Activated CD8-positive, alpha-beta memory T cell treated with anti-CD3 and anti-CD28 coated beads for 1 hour (primary cell): ENCODE measurements around the gene IRF1.
"Not testable (repeated sequence)": the region's sequence is repeated elsewhere in the genome, so short reads cannot be mapped to it uniquely, and the experiment has no call there.

Experiments used
- DNase-seq, 2 donors: peaks; one replicate each; pipeline ENCODE4 v3.0.0-alpha.2; 2020; ENCODE audit warnings: low read depth in 1 of 2; ENCODE audit errors: extremely low read depth in 1 of 2

Gene IRF1

DNA sequence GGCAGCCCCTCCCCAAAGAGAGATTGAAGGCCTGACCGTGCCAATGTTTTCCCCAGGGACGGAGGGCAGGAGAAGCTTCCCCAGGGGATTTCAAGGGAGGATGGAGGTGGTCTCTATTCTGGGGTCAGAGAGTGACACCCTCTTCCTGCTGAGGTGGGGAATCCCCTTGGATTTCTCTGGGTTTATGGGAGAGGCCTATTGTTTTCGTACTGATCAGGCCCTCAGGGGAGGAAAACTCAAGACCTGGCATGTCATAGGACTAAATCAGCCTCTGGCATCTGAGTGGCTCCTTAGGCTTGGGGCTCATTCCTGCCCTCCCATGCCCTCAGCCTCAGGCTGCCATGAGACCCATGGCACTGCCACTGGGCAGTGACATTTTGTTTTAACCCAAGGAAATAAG is 44.6 kb downstream of the IRF1 start:
- no peak for DNase-seq

DNA sequence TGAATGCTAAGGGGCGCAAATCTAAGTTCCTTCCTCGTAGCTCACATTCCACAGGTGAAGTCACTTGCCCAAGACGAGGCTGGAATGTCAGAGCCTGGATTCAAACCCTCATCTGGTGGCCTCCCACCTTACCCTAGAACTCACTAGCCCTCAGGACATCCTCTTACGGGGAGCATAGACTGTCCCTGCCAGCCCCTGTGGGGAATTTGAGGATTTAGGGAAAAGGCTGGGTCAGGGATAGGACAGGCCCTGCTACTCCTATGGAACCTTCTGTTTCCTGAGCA is 45.0 kb downstream of the IRF1 start:
- DNase-seq: no peak

DNA sequence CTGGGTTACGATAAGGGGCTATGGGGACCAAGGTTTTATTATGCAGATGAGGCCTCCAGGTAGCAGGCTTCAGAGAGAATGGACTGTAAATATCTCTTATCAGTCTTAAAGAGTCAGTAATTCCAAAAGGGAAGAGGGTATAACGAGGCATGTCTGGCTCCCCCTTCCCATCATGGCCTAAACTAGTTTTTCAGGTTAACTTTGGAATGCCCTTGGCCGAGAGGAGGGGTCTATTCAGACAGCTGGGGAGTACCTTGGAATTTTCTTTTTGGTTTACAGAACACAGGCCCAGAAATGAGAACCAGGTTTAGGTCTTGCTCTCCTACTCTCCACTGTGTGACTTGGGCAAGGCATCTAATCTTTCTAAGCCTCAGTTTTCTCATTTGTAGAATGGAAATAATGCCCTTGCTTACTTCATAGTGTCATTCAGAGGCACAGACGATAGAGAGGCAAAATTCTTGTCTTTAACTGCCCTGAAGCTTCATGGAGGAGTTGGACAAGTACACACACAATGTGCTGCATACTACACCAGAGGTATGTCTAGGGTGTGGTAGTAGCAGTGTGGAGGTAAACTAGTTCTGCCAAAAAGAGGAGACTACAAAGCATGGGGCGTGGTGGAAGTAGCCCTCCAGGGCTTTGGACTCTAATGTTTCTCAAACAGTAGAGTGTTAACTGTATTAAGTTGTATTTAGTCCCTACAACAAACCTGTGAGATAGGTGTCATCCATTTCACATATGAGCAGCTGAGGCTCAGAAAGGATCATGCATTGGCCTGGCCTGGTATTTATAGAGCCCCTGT is 45.5 kb downstream of the IRF1 start:
- no peak for DNase-seq

DNA sequence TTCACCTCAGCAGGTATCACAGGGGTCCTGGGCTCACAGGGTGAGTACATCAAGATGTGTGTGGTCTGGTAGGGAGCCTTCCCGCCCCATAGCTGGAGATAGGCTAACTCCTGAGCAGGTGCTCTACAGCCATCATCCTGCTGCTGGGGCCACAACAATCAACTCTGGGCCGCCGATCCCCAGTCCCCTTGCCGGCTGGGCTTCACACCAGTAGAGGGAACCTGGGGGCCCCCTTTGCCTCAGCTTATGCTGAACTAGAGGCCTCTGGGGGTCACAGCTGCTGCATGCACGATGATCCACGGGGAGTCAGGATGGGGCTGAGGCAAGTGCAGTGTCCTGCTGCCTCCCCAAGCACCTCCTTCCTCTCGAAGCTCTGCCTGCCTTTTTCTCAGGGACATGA is 46.5 kb downstream of the IRF1 start:
- DNase-seq: no peak

DNA sequence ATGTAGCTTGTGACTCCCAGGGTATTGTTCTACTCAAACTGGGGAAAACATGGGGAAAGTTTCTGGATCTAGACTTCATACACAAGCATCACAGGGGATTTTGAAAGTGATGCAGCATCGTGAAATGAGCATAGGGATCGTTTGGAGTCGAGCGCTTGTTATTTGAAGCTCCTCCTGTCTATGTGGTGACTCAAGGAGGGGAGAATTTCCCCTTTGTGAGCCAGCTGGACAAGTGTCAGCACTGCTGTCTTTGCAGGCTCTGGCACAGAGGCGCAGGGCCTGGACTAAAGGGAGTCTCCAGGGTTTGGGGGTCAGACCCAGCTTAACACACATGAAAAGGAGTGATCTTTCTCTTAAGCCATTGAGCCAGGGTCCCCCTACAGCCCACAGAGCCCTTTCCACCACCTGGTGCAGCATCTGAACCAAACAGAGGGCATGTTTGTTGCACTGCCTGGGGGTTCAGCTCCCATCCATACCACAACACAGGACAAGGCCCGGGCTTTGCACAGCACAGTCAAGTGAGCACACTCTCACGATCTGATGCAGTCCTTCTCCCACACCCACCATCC is 51.0 kb downstream of the IRF1 start:
- no peak for DNase-seq

DNA sequence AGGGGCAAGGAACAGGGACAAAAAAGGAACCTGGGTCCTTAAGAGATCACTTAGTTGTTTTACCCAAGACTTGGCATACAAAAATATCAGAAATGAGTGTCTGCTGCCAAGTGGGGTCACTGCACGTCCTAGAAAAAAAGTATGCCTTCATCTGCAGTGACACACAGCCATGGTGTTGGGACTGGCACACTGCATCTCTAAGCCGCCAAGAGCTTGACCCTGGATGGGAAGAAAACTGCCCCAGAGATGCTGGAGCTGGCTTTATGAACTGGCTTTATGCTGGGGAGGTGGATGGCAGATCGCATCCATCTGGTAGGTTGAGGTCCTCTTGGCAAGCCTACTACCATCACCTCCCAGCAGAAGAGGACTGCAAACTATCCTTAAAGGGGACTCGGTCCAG is 51.7 kb downstream of the IRF1 start:
- DNase-seq: no peak

DNA sequence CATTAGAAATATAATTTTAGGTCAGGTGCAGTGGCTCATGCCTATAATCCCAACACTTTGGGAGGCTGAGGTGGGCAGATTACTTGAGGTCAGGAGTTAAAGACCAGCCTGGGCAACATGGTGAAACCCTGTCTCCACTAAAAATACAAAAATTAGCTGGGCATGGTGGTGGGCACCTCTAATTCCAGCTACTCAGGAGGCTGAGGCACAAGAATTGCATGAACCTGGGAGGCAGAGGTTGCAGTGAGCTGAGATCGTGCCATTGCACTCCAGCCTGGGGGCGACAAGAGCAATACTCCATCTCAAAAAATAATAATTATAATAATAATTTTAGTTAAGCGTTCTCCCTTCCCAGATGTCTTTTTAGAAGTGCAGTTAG is 52.3 kb downstream of the IRF1 start:
- DNase-seq: not testable (repeated sequence)

DNA sequence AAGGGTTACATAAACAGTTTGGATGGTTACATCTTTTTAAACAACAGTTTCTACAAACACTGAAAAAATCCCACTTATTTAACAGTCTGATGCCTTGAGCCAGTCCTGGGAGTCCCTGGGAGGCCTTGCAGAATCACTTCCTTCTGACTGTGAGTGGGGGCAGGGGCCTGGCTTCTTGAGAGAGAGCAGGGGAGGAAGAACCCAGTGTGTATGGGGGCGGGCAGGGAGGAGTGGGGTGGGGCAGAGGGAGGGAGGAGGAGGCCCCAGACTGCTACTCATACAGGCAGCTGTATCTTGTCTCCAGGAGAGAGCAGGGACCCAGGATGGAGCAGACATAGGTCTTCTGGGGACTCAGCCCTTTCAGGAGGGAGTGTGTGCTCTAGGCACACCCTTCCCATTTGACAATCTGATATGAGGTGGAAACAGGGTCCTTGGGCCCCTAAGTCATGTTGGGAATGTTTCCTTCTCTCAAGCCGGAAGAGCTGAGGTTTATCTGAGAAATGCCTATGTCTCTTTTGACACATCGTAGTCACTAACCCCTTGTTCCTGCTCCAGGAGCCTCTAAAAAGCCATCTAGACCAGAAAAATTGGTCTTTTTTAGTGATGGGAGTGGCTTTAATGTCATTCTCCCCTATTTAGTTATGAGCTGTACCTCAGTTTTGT is 52.8 kb downstream of the IRF1 start:
- no peak for DNase-seq

DNA sequence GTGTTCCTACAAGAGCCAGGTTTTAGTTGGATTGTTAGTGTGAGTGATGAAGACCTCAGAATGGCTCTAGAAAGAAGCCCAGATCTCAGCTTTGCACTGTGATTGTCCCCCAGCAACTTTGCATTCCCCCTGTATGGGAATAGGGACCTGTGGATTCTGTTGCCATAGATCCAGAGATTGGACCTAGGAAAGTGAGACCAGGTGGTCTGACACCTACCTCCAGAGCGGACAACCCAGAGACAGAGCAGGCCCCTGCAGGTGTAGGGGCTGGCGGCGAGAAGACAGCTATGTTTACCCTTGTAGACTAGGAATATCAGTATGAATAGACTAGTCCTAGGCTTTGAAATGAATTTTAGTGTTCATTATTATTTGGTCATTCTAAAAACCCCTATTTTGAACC is 53.6 kb downstream of the IRF1 start:
- DNase-seq: no peak

DNA sequence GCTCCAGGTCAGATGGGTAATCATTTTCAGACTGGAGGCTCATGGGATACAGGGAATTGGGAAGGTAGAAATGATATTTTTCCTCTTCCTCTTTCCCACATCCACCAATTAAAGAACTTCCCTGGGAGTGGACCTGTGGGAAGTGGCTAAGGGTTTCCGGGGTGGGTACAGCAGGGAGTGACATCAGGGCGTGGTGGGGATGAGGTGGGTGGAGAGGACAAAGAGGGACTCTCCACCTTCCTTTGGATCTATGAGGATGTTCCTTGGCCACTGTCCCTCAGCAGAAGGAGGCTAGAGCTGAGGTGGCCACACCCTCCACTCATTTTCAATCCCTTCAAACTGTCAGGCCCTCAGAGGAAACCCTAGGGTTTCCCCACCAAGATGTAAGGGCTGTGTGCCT is 54.7 kb downstream of the IRF1 start:
- DNase-seq: no peak

DNA sequence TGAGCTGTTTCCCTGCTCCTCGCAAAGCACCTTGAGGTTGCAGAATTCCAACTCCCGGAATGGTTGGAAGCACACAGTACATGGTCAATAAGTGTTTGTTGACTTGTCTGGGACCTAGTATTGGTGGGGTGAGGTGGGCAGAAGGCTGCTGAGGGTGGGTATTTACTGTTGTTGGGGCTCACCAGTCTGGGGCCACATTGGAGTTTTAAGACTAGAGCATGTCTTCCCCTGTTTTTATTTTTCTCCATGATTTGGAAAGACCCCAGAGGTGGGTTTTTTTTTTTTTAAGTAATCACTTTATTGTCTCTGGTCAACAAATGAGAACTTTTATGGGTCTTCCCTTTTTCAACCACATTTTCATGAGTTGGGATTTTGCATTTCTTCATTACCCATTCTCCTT is 55.1 kb downstream of the IRF1 start:
- no peak for DNase-seq

DNA sequence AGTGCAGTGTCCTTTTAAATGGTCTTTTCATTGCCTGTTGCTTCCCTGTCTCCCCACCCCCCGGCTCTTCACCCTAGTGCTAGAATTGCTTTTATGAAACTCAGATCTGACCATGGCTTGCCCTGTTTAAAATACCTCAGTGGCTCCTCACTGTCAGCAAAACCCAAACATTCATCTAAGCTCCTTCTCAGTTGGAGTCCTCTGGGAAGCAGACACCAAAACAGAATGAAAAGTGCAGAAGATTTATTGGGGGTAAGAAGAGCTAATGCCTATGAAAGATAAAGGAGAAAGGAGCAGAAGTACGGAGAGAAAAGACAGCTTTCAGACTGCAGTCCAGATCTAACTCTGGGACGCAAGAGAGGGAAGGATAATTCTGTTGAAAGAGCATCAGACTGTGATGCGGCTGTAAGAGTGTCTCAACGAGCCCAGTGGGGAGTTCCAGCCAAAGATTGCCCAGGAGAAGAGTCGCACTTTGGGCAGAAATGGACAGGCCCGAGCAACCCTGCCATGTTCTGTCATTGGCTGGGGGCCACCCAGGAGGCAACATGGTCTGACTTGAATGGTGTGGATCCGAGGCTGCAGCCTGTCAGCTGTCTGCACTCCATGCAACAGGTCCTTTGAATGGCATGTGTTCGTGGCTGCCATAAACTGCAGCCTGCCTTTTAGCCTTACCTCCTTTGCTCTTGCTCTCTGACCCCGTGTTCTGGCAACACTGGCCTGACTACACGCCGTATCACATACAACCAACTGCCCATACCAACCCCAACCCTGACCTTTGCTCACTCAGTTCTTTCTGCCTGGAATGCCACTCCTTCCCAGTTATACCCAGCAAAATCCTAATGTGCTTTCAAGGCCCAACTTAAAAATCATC is 55.9 kb downstream of the IRF1 start:
- no peak for DNase-seq

DNA sequence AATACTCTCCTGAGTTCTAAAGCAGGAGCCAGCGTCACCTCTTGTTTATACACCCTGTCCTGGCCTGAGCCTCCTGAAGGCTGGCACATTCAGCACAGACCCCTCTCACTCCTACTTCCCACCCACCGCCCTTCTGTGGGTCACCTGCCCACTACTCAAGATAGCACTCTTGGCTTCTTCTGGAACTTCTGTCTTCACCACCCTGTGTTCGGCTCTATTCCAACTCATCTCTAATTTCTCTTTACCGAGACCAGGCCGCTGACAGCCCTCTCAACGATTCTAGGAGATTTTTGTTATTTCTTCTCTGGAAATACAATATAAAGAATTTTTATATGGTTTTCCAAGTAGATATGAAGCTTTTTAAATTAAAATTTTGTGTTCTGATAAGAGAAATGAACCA is 57.4 kb downstream of the IRF1 start:
- DNase-seq: no peak

DNA sequence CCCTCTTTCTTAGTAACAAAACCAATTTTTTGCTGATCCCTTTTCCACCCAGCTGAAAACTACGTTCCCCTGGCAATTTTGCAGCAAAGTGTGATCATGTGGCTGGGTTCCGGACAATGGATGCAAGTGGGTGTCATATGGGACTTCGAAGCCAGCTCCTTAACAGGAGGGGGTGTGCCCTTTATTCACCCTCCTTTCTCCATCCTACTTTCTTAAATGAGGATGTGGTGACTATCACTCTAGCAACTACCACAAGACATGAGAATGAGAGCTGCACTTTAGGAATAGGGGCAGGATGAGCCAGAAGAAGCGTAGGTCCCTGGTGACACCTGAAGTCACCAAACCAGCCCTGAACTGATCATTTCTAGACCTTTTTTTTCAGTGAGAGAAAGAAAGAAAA is 58.9 kb downstream of the IRF1 start:
- no peak for DNase-seq
